H1 (cell line): Measurements from ENCODE around the gene MSANTD3. TPM values are rescaled to one million over a fixed set of nuclear protein-coding genes. Genes with fewer than 3 reads are reported as not detected.

Experiments used
- SIX5 ChIP-seq: IDR thresholded peaks from 2 replicates; pipeline ENCODE4 v1.6.1; 2011; ENCODE audit warnings: mild to moderate bottlenecking, low read depth, low read length
- polyA plus RNA-seq, 7 experiments: library from polyadenylated mRNA; depleted of rRNA in 3 of 7; stranded (reverse) in 5 of 7; unstranded in 2 of 7; fragments of >200 nt in 5 of 7; fragments of 200-250 nt in 2 of 7; gene quantifications; 1 replicate in 5 of 7; 2 replicates in 1 of 7; 4 replicates in 1 of 7; pipeline versions ENCODE4 v1.2.1 to v1.2.3, GENCODE V29; 2011 to 2013; ENCODE audit warnings: missing spikeins in 2 of 7, mixed read lengths in 2 of 7
- total RNA-seq: library from RNA; stranded (reverse); fragmentation: NEBNext Ultra II Directional; extraction: Animal tissue kit (Norgen Biotek cat#: 25700); gene quantifications from 2 replicates; pipeline ENCODE4 v1.2.1, GENCODE V29; 2021

Gene MSANTD3
- total and polyA plus RNA-seq, 2 of the 8 experiments (the other 6 are each of a cell fraction or from before 2014, with no cell fraction given): 12.0 to 41.3 TPM

- TF ChIP-seq SIX5: no peak
Observed at GRCh38 chr9:100432736-100433135, 5.8 kb downstream of the MSANTD3 start (continued).
